Measurements from ENCODE around the gene MTA1. TPM values are rescaled to one million over a fixed set of nuclear protein-coding genes. Genes with fewer than 3 reads are reported as not detected.
A peak's percentile ranks its signal among the peaks of the same experiment; 100 is the strongest.

MTA1 gene
- total RNA-seq, 1 donor from 2014 or later, result 172 TPM

DNA sequence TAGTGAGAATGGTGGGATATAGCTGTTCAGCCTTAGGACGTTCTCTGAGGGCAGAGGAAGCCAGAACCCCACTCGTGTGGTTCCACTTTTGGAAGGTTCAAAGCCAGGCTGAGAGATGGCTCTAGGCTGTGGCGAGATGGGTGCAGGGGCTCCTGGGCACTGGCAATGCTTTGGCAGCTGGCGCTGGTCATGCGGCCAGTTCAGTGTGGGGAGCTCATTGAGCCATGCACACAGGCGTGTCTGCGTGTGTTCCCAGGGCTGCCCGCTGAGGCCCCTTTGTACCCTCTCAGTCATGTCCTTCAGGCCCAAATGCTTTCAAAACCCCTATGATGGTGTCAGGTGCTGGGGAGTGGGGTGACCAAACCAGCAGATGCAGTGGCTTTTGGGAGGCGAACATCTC is 19.6 kb upstream of the MTA1 start:
- H3K27ac Mint-ChIP-seq, result peak overlapping the region; percentile 85

DNA sequence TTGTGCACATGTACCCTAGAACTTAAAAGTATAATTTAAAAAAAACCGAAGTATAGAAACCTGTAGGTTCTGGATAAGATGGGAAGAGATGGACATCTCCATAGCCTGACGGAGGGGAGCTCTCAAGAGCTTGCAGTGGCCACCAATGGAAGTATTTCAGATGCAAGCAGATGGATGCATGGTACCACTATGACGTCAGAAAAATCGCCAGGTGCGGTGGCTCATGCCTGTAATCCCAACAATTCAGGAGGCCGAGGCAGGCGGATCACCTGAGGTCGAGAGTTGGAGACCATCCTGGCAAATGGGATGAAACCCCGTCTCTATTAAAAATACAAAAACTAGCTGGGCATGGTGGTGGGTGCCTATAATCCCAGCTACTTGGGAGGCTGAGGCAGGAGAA is 17.9 kb upstream of the MTA1 start:
- intact Hi-C loops (cut with micrococcal nuclease), result no loop called here
- H3K27ac Mint-ChIP-seq, result no peak overlapping the region
- peaks cover 30% of the 10 kb centered on the region for H3K4me1 Mint-ChIP-seq (ENCODE audit: low read depth)
- H3K36me3 Mint-ChIP-seq (ENCODE audit: low read depth), result peaks cover 49% of the 10 kb centered on the region
- no peak overlapping the region for H3K4me3 Mint-ChIP-seq (ENCODE audit: low read depth)
- H3K9me3 Mint-ChIP-seq, result peaks cover 11% of the 10 kb centered on the region
- no peak for DNase-seq (ENCODE audit: low spot score)
- H3K27me3 Mint-ChIP-seq (ENCODE audit: low read depth), result no peaks in the 10 kb centered on the region

More for the DNA sequence above, 19.6 kb upstream of the MTA1 start:
- peaks cover 11% of the 10 kb centered on the region for H3K9me3 Mint-ChIP-seq
- intact Hi-C loops (cut with micrococcal nuclease), result no loop called here
- peaks cover 42% of the 10 kb centered on the region for H3K36me3 Mint-ChIP-seq (ENCODE audit: low read depth)
- no peaks in the 10 kb centered on the region for H3K27me3 Mint-ChIP-seq (ENCODE audit: low read depth)
- H3K4me1 Mint-ChIP-seq (ENCODE audit: low read depth), result peaks cover 27% of the 10 kb centered on the region
- H3K4me3 Mint-ChIP-seq (ENCODE audit: low read depth), result no peak overlapping the region
- no peak for DNase-seq (ENCODE audit: low spot score)

GRCh38 chr14:105408592-105408991 is 11.0 kb upstream of the MTA1 start:
- DNase-seq (ENCODE audit: low spot score), result no peak
- Mint-ChIP-seq H3K4me3 (ENCODE audit: low read depth) (no peak overlapping the region), H3K36me3 (ENCODE audit: low read depth) (peaks cover 20% of the 10 kb centered on the region), H3K27ac (no peak overlapping the region), H3K27me3 (ENCODE audit: low read depth) (peaks cover 25% of the 10 kb centered on the region), H3K9me3 (no peaks in the 10 kb centered on the region), H3K4me1 (ENCODE audit: low read depth) (peaks cover 20% of the 10 kb centered on the region)
- intact Hi-C loops (cut with micrococcal nuclease), result no loop called here

DNA sequence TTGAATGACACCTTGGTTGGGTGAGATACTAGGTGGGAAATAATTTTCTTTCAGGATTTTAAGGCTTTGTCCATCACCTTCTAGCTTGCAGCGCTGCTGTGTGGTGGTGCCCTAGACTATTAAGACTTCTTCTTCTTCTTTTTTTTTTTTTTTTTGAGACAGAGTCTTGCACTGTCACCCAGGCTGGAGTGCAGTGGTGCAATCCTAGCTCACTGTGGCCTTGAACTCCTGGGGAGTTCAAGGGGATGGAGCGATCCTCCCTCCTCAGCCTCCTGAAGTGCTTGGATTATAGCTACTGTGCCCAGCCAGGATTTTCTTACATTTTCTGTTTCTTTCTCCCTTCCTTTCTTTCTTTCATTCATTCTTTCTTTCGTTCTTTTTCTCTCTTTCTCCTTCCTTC is 10.3 kb upstream of the MTA1 start:
- Mint-ChIP-seq H3K27ac (no peak overlapping the region), H3K9me3 (no peaks in the 10 kb centered on the region)

DNA sequence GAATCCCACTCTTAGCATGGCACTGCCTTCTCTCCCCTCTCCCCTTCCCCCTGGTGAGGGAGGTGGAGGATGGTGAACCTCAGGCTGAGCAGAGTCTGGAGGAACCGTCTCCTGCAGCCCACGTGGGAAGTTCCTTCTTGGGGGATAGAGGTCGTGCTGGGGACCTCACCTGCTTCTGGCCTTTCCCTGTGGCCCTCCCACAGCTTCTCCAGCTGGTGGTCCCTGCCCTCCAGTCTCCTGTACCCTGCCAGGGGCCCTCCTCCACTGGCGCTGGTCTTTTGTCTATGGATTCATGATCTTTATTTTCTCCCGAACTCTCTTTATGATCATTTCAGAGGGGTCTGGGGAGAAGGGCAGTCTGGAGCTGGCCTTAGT is 9.0 kb upstream of the MTA1 start:
- no peak for DNase-seq (ENCODE audit: low spot score)
- Mint-ChIP-seq H3K27ac (no peak overlapping the region), H3K9me3 (no peaks in the 10 kb centered on the region), H3K4me1 (ENCODE audit: low read depth) (peaks cover 6% of the 10 kb centered on the region), H3K36me3 (ENCODE audit: low read depth) (peaks cover 11% of the 10 kb centered on the region), H3K4me3 (ENCODE audit: low read depth) (no peak overlapping the region), H3K27me3 (ENCODE audit: low read depth) (peaks cover 25% of the 10 kb centered on the region)
- intact Hi-C loops (cut with micrococcal nuclease), result no loop called here

More for the DNA sequence above, 10.3 kb upstream of the MTA1 start:
- H3K27me3 Mint-ChIP-seq (ENCODE audit: low read depth), result peaks cover 25% of the 10 kb centered on the region
- H3K36me3 Mint-ChIP-seq (ENCODE audit: low read depth), result peaks cover 16% of the 10 kb centered on the region
- no peak for DNase-seq (ENCODE audit: low spot score)
- peaks cover 13% of the 10 kb centered on the region for H3K4me1 Mint-ChIP-seq (ENCODE audit: low read depth)
- intact Hi-C loops (cut with micrococcal nuclease), result no loop called here
- H3K4me3 Mint-ChIP-seq (ENCODE audit: low read depth), result no peak overlapping the region

- Mint-ChIP-seq H3K27ac (no peak overlapping the region), H3K27me3 (ENCODE audit: low read depth) (peaks cover 25% of the 10 kb centered on the region), H3K36me3 (ENCODE audit: low read depth) (peaks cover 7% of the 10 kb centered on the region), H3K9me3 (no peaks in the 10 kb centered on the region), H3K4me3 (ENCODE audit: low read depth) (peak overlapping the region; percentile 8), H3K4me1 (ENCODE audit: low read depth) (peaks cover 7% of the 10 kb centered on the region)
- no peak for DNase-seq (ENCODE audit: low spot score)
- intact Hi-C loops (cut with micrococcal nuclease), result no loop called here
Measured at GRCh38 chr14:105411017-105411941, 8.3 kb upstream of the MTA1 start.

DNA sequence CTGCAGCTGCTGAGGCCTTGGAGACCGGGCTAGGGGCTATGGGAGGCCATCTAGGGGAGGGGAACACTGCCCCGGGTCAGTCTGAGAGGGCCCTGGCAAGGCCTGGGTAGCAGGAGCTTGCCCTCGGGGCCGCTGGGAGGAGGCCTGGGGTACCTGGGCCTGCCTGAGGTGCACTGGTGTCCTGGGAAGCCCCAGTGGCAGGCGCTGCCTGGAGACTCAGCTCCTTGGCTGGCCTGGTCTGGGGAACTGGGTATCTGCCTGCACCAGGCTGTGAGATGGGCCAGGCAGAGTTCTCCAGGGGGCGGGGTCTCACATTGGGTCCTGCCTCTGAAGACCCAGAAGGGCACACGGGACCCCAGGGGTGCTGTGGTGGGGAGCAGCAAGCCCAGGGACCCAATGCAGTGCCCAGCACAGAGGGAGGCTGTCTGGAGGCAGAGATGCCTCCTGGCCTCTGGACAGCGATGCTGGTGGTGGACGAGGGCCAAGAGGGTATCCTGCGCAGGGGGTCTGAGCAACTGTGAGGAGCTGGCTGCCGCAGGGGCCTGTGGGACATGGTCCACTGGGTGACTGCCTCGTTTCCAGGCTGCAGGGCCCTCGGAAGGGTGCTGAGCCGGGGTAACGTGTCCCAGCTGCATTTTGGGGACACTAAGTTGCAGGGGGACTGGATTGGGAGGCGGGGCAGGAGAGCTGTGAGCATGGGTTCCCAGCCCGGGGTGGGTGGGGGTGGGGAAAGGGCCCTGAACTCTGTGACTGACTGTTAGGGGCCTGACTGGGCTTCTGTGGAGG is 7.4 kb upstream of the MTA1 start:
- Mint-ChIP-seq H3K27ac (no peak overlapping the region), H3K36me3 (ENCODE audit: low read depth) (peaks cover 7% of the 10 kb centered on the region), H3K27me3 (ENCODE audit: low read depth) (peaks cover 25% of the 10 kb centered on the region), H3K9me3 (no peaks in the 10 kb centered on the region), H3K4me1 (ENCODE audit: low read depth) (peaks cover 7% of the 10 kb centered on the region), H3K4me3 (ENCODE audit: low read depth) (no peak overlapping the region)
- intact Hi-C loops (cut with micrococcal nuclease), result no loop called here
- no peak for DNase-seq (ENCODE audit: low spot score)

DNA sequence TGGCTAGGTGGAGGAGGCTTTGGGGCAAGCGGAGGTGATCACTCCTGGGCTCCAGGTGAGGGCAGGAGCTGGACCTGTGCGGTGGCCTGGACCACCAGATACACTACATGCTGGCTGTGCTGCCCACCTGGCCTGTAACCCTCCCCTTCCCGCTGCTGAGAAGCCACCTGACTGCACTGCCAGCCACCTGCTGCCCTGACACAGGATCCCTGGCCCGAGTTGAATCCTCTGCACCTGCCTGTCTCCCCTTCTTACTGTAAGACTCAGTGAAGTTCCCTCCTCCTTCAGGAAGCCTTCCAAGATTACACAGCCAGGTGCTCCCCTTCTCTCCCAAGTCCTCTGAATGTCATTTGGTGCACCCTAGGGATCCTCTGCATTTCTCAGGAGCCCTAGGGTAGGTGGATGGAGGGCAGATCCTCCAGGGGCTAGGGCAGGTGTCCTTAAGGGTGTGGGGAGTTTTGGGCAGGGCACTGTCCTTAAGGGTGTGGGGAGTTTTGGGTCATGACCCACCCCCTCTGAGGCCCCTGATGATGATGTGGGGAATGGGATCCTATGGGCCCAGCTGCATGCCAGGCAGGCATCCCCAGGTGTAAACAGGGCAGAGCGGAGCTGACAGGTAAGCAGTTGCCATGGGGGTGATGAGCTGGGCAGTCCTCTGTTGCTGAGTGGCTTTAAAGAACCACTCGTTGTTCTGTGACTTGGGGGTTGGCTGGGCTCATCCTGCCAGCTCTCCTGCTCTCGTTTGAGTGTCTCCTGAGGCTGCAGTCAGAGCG is 6.7 kb upstream of the MTA1 start:
- Mint-ChIP-seq H3K27ac (no peak overlapping the region), H3K9me3 (no peaks in the 10 kb centered on the region)
- no peak for DNase-seq (ENCODE audit: low spot score)

DNA sequence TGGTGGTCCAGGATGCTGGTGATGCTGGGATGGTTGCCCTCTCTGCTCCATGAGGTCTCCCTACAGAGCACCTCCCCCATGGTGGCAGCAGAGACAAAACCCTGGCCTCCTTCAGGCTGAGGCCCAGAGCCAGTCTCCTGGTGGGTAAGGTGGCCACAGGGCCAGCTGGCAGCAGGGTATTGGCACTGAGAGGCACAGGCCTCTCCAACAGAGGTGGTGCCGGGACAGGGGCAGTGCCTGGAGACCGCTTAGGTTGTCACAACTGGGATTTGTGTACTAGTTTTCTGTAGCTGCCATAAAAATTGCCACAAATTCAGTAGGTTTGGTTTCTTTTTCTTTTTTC is 6.1 kb upstream of the MTA1 start:
- Mint-ChIP-seq H3K4me1 (ENCODE audit: low read depth) (peaks cover 7% of the 10 kb centered on the region), H3K4me3 (ENCODE audit: low read depth) (no peak overlapping the region), H3K9me3 (no peaks in the 10 kb centered on the region), H3K27me3 (ENCODE audit: low read depth) (peaks cover 25% of the 10 kb centered on the region), H3K27ac (no peak overlapping the region), H3K36me3 (ENCODE audit: low read depth) (peaks cover 7% of the 10 kb centered on the region)
- no peak for DNase-seq (ENCODE audit: low spot score)
- intact Hi-C loops (cut with micrococcal nuclease), result no loop called here

More for the DNA sequence above, 6.7 kb upstream of the MTA1 start:
- intact Hi-C loops (cut with micrococcal nuclease), result no loop called here
- peak overlapping the region; percentile 17 for H3K4me3 Mint-ChIP-seq (ENCODE audit: low read depth)
- H3K36me3 Mint-ChIP-seq (ENCODE audit: low read depth), result peaks cover 7% of the 10 kb centered on the region
- peaks cover 7% of the 10 kb centered on the region for H3K4me1 Mint-ChIP-seq (ENCODE audit: low read depth)
- H3K27me3 Mint-ChIP-seq (ENCODE audit: low read depth), result peaks cover 25% of the 10 kb centered on the region

DNA sequence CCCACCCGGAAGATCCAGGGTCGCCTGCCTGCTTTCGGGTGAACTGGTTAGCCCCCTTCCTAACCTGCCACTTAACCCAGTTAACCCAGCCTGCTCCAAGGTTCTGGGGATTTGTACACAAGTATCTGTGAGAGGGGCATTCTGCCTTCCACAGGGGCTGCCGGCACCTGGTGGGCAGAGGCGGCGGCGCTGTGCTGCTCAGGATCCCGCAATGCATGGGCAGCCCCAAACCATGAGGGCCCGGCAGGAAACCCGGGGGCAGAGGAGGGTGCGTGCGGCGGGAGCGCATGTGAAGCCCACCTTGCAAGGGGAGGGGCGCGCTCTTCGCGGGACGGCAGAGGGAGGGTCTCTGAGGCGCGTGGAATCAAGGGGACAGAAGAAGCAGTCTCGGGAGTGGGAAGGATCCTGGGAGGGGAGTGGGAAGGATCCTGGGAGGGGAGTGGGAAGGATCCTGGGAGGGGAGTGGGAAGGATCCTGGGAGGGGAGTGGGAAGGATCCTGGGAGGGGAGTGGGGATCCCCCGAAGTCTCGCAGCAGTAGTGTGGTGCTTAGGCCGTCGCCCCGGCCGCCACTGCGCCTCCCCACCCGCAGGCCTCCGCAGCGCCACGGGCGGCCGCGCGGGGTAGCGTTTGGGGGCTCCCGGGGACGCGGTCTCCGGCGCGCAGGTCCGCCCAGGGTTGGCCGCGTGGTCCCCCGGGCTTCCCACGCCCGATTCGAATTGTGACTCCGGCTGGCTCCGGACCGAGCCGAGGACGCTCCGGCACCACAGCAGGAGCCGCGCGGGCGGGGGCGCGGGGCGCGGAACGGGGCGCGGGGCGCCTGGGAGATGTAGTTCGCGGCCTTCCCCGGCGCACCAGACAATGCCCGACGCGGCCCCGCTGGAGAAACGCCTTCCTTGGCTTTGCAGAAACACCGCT is 4.9 kb upstream of the MTA1 start:
- peaks cover 22% of the 10 kb centered on the region for H3K27me3 Mint-ChIP-seq (ENCODE audit: low read depth)

GRCh38 chr14:105415481-105416428 is 3.9 kb upstream of the MTA1 start:
- Mint-ChIP-seq H3K4me1 (ENCODE audit: low read depth) (peaks cover 7% of the 10 kb centered on the region), H3K36me3 (ENCODE audit: low read depth) (peaks cover 3% of the 10 kb centered on the region), H3K9me3 (no peaks in the 10 kb centered on the region), H3K27me3 (ENCODE audit: low read depth) (peaks cover 14% of the 10 kb centered on the region), H3K4me3 (ENCODE audit: low read depth) (peak overlapping the region; percentile 71), H3K27ac (no peak overlapping the region)
- intact Hi-C loops (cut with micrococcal nuclease), result loop anchor here (2.0 to 5.0 kb wide), 2 partner anchors 17 to 72 kb away; partner anchors contain the start of genes CRIP1 and TEX22
- no peak for DNase-seq (ENCODE audit: low spot score)

More for the DNA sequence above, 4.9 kb upstream of the MTA1 start:
- peak; percentile 56 for DNase-seq (ENCODE audit: low spot score)
- H3K36me3 Mint-ChIP-seq (ENCODE audit: low read depth), result peaks cover 7% of the 10 kb centered on the region
- peaks cover 7% of the 10 kb centered on the region for H3K4me1 Mint-ChIP-seq (ENCODE audit: low read depth)
- H3K4me3 Mint-ChIP-seq (ENCODE audit: low read depth), result peak overlapping the region; percentile 71
- no peak overlapping the region for H3K27ac Mint-ChIP-seq
- intact Hi-C loops (cut with micrococcal nuclease), result loop anchor here (2.0 to 5.0 kb wide), 2 partner anchors 16 to 73 kb away; partner anchors contain the start of genes CRIP1 and TEX22
- no peaks in the 10 kb centered on the region for H3K9me3 Mint-ChIP-seq
